GM12801 (cell line): ENCODE measurements around the gene BCLAF3.

Experiments
- TF ChIP-seq, protein P1 (sequence below): IDR thresholded peaks from one replicate; pipeline ENCODE4 v1.5.1; 2011; ENCODE audit warnings: control low read depth; ENCODE audit not compliant: insufficient read length; ENCODE audit errors: extremely low read depth

The BCLAF3 gene

DNA sequence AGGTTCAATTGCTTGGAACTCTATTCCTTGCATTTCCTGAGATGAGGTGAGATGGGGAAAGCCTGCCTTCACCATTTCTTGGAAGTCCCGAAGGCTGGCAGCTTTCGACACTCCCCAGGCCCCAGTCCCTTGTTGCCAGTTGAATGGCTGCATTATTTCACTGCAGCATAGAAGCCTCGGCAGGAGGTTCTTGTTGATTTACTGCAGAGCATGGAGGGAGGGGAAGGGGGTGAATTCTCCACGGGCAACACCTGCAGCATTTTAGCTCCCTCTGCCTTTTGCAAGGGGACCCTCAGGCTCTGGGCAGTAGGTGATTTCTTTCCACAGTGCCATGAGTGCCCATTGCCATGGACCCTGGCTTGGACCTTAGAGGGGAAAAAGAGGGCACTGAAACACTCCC lies 10.7 kb upstream of the BCLAF3 start:
- TF ChIP-seq, protein P1, sequence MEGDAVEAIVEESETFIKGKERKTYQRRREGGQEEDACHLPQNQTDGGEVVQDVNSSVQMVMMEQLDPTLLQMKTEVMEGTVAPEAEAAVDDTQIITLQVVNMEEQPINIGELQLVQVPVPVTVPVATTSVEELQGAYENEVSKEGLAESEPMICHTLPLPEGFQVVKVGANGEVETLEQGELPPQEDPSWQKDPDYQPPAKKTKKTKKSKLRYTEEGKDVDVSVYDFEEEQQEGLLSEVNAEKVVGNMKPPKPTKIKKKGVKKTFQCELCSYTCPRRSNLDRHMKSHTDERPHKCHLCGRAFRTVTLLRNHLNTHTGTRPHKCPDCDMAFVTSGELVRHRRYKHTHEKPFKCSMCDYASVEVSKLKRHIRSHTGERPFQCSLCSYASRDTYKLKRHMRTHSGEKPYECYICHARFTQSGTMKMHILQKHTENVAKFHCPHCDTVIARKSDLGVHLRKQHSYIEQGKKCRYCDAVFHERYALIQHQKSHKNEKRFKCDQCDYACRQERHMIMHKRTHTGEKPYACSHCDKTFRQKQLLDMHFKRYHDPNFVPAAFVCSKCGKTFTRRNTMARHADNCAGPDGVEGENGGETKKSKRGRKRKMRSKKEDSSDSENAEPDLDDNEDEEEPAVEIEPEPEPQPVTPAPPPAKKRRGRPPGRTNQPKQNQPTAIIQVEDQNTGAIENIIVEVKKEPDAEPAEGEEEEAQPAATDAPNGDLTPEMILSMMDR = no peak

DNA sequence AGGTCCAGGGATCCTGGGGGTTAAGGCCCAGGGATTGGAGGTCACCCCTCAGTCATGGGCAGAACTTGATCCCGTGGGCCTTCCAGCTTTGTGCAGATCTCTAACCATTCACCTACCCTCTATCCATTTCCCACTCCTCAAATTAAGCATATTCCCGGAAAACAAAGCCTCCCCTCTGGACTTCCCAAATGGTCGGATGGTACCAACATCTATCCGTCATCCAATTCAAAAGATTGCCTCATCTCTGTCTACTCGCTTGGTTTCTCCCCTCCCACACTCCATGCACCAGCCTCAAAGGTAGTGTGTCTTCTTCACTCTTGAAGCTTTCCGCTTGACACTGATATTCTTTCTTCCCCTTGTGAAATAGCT lies 473 bp upstream of the BCLAF3 start:
- TF ChIP-seq, protein P1 = no peak

DNA sequence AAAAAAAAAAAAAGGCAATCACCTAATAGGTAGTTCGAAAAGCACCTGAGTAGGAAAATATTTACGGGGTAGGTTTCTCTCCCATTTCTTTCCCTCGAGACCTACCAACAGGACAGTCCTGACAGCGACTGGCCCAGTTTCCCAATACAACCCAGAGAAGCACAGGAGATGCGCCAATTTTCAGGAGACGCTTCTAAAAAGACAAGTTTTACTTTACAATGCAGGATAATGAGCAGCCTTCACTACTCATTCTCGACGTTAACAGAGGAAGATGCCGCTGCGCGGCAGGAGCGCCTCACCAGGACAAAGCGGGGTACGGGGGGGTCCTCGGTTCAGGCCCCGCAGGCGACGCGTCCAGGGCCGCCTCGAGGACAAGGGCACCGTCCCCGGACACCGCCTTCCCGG lies 708 bp downstream of the BCLAF3 start:
- TF ChIP-seq, protein P1 = no peak

DNA sequence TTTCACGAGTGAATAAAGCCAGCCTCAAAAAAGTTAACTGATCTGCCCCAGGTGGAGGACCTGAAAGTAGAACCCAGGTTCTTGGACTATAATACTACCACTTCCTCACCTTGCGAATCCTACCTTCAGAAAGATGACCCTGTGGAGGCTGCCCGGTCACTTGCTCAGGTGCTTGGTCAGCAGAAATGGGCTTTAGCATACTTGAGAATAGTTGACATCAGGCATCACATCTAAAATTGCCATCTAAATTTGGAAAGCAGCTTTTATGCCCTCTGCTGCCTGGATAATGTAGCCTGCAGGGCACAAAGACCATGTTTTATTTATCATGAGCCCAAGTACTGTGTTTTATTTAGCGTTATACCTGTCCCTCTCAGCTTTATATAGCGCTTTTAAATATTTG lies 3.0 kb downstream of the BCLAF3 start:
- TF ChIP-seq, protein P1 = no peak

DNA sequence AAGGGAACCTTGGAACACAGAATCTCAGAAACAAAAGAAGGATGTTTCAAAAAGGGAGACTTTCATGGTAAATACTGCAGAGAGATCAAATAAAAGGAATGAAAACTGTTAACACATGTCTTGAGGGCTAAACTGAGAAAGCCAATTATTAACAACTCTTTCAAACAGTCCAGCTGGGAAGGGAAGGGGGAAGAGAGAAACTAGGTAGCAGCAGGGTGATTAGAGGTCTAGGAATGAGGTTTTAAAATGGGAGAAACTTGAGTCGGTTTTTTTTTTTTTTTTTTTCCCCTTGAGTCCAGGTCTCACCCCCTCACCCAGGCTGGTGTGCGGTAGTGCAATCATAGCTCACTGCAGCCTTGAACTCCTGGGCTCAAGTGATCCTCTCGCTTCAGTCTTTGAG lies 4.3 kb downstream of the BCLAF3 start:
- TF ChIP-seq, protein P1 = no peak

DNA sequence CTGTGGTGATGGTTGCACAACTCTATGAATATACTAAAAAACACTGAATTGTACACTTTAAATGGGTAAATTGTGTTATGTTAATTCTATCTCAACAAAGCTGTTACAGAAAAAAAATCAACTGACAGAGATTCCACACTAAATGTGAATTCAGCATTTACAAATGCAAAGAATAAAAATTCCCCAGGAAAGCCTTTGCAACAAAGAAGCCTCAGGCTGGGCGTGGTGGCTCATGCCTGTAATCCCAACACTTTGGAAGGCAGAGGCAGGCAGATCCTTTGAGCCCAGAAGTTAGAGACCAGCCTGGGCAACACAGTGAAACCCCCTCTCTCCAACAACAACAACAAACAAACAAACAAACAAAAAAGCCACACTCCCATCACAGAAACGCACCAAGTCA lies 8.9 kb downstream of the BCLAF3 start:
- TF ChIP-seq, protein P1 = no peak

DNA sequence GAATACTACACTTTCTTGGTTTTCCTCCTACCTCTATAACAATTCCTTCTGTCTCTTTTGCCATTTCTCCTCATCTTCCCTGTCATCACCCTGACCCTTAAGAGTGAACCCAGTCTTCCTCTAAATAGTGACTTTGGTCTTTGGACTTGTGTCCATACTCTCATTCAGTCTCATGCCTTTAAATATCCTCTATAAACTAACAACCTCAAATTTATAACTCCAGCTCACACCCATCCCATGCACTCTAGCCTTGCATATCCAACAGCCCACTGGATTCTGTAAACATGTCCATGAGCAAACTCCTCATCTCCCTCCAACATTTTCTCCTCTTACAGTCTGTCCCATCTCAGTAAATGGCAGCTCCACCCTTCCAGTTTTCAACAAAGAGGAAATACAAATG lies 15.0 kb downstream of the BCLAF3 start:
- TF ChIP-seq, protein P1 = no peak

DNA sequence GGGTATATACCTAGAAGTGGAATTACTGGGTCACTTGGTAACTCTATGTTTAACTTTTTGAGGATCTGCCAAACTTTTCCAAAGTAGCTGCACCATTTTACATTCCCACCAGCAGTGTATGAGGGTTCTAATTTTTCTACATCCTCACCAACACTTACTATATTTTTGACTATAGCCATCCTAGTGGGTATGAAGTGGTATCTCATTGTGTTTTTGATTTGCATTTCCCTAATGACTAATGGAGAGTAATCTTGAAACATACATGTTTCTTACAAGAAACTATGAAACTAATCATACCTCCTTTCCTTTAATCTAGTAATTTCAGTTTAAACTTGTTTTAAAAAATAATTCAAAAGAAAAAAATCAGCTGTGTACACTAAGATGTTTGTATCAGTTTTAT lies 17.9 kb downstream of the BCLAF3 start:
- TF ChIP-seq, protein P1 = no peak
